Loucy (cell line): ENCODE measurements around the gene MAPT.

Source experiments
- EZH2phosphoT487 ChIP-seq: fragments of 200-600 bp; IDR thresholded peaks from 2 replicates; pipeline ENCODE4 v1.6.1; 2018; ENCODE audit warnings: antibody characterized with exemption, mild to moderate bottlenecking, moderate library complexity, borderline replicate concordance
- TF ChIP-seq, protein P1 (sequence below): fragments of 200-600 bp; sonication (generic); conservative IDR thresholded peaks from 2 replicates; pipeline ENCODE4 v1.5.1; 2014; ENCODE audit warnings: mild to moderate bottlenecking, antibody characterized with exemption, low read length

DNA sequence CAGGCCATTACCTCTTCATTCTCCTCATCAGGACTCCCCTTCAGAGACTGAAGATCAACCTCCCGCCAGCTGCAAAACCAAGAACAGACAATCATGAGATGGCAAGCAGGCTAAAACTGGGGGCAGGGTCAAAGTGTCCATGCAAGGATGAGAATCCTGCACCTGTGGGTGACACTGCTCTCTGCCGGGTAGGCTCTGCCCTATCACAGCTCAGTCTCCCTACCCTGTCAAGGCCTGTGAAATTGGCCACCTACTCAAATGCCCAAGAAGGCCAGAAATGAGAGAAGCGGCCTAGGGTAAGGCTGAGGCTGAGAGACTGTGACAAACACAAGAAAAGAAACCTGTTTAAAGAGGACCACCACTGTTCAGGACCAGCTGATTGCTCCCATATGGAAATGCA is 139.0 kb downstream of the MAPT start:
- TF ChIP-seq EZH2phosphoT487: no peak
- TF ChIP-seq, protein P1, sequence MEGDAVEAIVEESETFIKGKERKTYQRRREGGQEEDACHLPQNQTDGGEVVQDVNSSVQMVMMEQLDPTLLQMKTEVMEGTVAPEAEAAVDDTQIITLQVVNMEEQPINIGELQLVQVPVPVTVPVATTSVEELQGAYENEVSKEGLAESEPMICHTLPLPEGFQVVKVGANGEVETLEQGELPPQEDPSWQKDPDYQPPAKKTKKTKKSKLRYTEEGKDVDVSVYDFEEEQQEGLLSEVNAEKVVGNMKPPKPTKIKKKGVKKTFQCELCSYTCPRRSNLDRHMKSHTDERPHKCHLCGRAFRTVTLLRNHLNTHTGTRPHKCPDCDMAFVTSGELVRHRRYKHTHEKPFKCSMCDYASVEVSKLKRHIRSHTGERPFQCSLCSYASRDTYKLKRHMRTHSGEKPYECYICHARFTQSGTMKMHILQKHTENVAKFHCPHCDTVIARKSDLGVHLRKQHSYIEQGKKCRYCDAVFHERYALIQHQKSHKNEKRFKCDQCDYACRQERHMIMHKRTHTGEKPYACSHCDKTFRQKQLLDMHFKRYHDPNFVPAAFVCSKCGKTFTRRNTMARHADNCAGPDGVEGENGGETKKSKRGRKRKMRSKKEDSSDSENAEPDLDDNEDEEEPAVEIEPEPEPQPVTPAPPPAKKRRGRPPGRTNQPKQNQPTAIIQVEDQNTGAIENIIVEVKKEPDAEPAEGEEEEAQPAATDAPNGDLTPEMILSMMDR: no peak
